ENCODE data around the gene LRRC8B. TPM values are rescaled to one million over a fixed set of nuclear protein-coding genes. Genes with fewer than 3 reads are reported as not detected.

Gene LRRC8B
- polyA plus RNA-seq, 1 donor (not counting 4 experiments of a cell fraction or from before 2014, with no cell fraction given): 1.5 TPM

- no peak overlapping the region for H3K4me3 ChIP-seq (ENCODE audit: control insufficient read depth in 2 of 3, extremely low read depth in 1 of 3, insufficient read depth in 2 of 3, low read depth in 1 of 3, low read length in 3 of 3)
- no peak overlapping the region for H2AFZ ChIP-seq (ENCODE audit: control insufficient read depth, low read length)
- H3K9me1 ChIP-seq (ENCODE audit: control insufficient read depth, extremely low read depth, insufficient read depth, low read length): no peaks in the 10 kb centered on the region
- no peak for DNase-seq (ENCODE audit: low read depth, low spot score)
- no peaks in the 10 kb centered on the region for H3K9me3 ChIP-seq (ENCODE audit: control insufficient read depth, low read depth, low read length)
- peak overlapping the region; percentile 20 for H3K4me2 ChIP-seq (ENCODE audit: control insufficient read depth, extremely low read depth, insufficient read depth, low read depth, low read length)
- no peaks in the 10 kb centered on the region for H3K36me3 ChIP-seq (ENCODE audit: control insufficient read depth in 2 of 2, extremely low read depth in 1 of 2, insufficient read depth in 2 of 2, low read length in 2 of 2)
- H3K27me3 ChIP-seq (ENCODE audit: control insufficient read depth, extremely low read depth, insufficient read depth, low read length): no peaks in the 10 kb centered on the region
- H4K20me1 ChIP-seq (ENCODE audit: control insufficient read depth, extremely low read depth, insufficient read depth, low read length): no peaks in the 10 kb centered on the region
- H3K79me2 ChIP-seq (ENCODE audit: control insufficient read depth, insufficient read depth, low read length): no peaks in the 10 kb centered on the region
- H3K4me1 ChIP-seq (ENCODE audit: control insufficient read depth, extremely low read depth, insufficient read depth, low read length): peaks cover 35% of the 10 kb centered on the region
- dilution Hi-C loops (cut with MboI; ENCODE audit: extremely low pct_ligation_motif_present, low sequenced_read_pairs): no loop called here
- no peak for TF ChIP-seq EZH2 (IDR thresholded peaks at IDR 0.05; ENCODE audit: low read length)
- no peak for TF ChIP-seq CTCF (optimal IDR thresholded peaks at IDR 0.05 in 1 of 3, IDR thresholded peaks at IDR 0.05 in 1 of 3, conservative IDR thresholded peaks at IDR 0.05 in 1 of 3; ENCODE audit: extremely low read depth in 1 of 3, insufficient read depth in 2 of 3, low read length in 3 of 3)
- no peak overlapping the region for H3K9ac ChIP-seq (ENCODE audit: control insufficient read depth, extremely low read depth, insufficient read depth, low read length)
- FAIRE-seq: no peak
- H3K27ac ChIP-seq (ENCODE audit: control insufficient read depth, insufficient read depth, low read length): peak overlapping the region; percentile 7
Observed at GRCh38 chr1:89546934-89547562, 22.4 kb downstream of the LRRC8B start.

GRCh38 chr1:89547563-89548116 is 23.0 kb downstream of the LRRC8B start:
- dilution Hi-C loops (cut with MboI; ENCODE audit: extremely low pct_ligation_motif_present, low sequenced_read_pairs): no loop called here
- Histone ChIP-seq H3K4me3 (ENCODE audit: control insufficient read depth in 2 of 3, extremely low read depth in 1 of 3, insufficient read depth in 2 of 3, low read depth in 1 of 3, low read length in 3 of 3) (no peak overlapping the region), H3K4me1 (ENCODE audit: control insufficient read depth, extremely low read depth, insufficient read depth, low read length) (peaks cover 35% of the 10 kb centered on the region), H3K9ac (ENCODE audit: control insufficient read depth, extremely low read depth, insufficient read depth, low read length) (no peak overlapping the region), H3K9me3 (ENCODE audit: control insufficient read depth, low read depth, low read length) (no peaks in the 10 kb centered on the region), H3K9me1 (ENCODE audit: control insufficient read depth, extremely low read depth, insufficient read depth, low read length) (no peaks in the 10 kb centered on the region), H3K36me3 (ENCODE audit: control insufficient read depth in 2 of 2, extremely low read depth in 1 of 2, insufficient read depth in 2 of 2, low read length in 2 of 2) (no peaks in the 10 kb centered on the region), H4K20me1 (ENCODE audit: control insufficient read depth, extremely low read depth, insufficient read depth, low read length) (no peaks in the 10 kb centered on the region), H3K4me2 (ENCODE audit: control insufficient read depth, extremely low read depth, insufficient read depth, low read depth, low read length) (peak overlapping the region; percentile 20), H3K27ac (ENCODE audit: control insufficient read depth, insufficient read depth, low read length) (peak overlapping the region; percentile 30), H3K79me2 (ENCODE audit: control insufficient read depth, insufficient read depth, low read length) (no peaks in the 10 kb centered on the region), H3K27me3 (ENCODE audit: control insufficient read depth, extremely low read depth, insufficient read depth, low read length) (no peaks in the 10 kb centered on the region), H2AFZ (ENCODE audit: control insufficient read depth, low read length) (no peak overlapping the region)
- DNase-seq (ENCODE audit: low read depth, low spot score): peak; percentile 50
- peak; percentile 75 for FAIRE-seq
- no peak for TF ChIP-seq EZH2 (IDR thresholded peaks at IDR 0.05; ENCODE audit: low read length)
- TF ChIP-seq CTCF (optimal IDR thresholded peaks at IDR 0.05 in 1 of 3, IDR thresholded peaks at IDR 0.05 in 1 of 3, conservative IDR thresholded peaks at IDR 0.05 in 1 of 3; ENCODE audit: extremely low read depth in 1 of 3, insufficient read depth in 2 of 3, low read length in 3 of 3): no peak
